Measurements from ENCODE around the gene TBC1D17. TPM values are rescaled to one million over a fixed set of nuclear protein-coding genes. Genes with fewer than 3 reads are reported as not detected.

The TBC1D17 gene
- total RNA-seq, 6 experiments from 2014 or later: 12.6 to 38.1 (median 27.8) TPM

DNA sequence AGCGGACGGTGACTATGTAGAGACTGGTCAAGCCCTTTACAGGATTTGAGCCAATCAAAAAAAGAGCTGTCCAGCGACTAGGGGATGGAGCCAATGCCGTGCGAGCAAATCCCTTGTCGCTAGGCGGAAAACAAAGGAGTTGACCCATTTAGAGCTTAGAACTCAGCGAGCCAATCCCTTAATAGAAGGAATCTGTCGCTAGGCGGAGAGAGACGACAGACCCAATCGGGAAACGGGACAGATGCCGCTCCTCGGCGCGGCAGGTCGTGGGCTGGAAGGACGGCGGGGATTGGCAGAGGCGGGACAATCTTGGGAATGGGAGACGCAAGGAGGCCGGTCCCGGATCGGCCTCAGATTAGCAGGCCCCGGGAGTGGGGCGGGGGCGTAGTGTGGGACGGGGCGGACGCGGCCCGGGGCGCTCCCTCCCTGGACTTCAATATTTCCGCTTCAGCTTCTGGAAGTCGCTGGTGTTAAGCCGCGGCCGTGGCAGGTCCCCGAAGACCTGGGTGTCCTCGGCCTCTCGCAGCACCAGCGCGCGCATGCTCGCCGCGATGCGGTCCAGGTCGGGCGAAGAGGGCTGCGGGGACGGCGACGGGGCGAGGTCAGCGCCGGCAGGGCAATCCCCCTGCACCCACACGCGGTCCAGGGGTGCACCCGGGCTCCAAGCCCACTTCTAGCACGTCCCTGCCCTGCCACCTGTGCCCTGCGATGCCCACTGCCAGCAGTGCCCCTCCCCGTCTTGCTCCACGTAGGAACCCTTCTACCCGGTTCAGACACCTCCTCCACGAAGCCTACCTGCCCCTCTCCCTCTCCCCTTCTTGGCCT lies 7.8 kb upstream of the TBC1D17 start:
- Histone ChIP-seq H3K27me3 (no peaks in the 10 kb centered on the region), H3K27ac (peak overlapping the region; percentile 64 to 87 (median 69)), H3K9me3 (no peaks in the 10 kb centered on the region), H3K36me3 (peaks cover 0 to 3% (median 0%) of the 10 kb centered on the region in 4 donors), H3K4me3 (peak overlapping the region; percentile 48 to 72 (median 65)), H3K4me1 (peaks cover 4 to 36% (median 17%) of the 10 kb centered on the region in 4 donors)
- peak; percentile 72 for TF ChIP-seq POLR2A (IDR thresholded peaks at IDR 0.05)
- TF ChIP-seq, protein P1, sequence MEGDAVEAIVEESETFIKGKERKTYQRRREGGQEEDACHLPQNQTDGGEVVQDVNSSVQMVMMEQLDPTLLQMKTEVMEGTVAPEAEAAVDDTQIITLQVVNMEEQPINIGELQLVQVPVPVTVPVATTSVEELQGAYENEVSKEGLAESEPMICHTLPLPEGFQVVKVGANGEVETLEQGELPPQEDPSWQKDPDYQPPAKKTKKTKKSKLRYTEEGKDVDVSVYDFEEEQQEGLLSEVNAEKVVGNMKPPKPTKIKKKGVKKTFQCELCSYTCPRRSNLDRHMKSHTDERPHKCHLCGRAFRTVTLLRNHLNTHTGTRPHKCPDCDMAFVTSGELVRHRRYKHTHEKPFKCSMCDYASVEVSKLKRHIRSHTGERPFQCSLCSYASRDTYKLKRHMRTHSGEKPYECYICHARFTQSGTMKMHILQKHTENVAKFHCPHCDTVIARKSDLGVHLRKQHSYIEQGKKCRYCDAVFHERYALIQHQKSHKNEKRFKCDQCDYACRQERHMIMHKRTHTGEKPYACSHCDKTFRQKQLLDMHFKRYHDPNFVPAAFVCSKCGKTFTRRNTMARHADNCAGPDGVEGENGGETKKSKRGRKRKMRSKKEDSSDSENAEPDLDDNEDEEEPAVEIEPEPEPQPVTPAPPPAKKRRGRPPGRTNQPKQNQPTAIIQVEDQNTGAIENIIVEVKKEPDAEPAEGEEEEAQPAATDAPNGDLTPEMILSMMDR (IDR thresholded peaks at IDR 0.05): peak in 2 of 4 donors; percentile 22 to 24
- peak; percentile 61 to 81 (median 79) for ATAC-seq
- WGBS (ENCODE audit: insufficient coverage, low coverage, low lambda C conversion rate, missing lambda C conversion rate): 0% methylated on average over 30 of the region's 67 CpGs
- intact Hi-C loops (cut with DNase I): no loop called here
- peak; percentile 95 to 97 (median 96) for DNase-seq

DNA sequence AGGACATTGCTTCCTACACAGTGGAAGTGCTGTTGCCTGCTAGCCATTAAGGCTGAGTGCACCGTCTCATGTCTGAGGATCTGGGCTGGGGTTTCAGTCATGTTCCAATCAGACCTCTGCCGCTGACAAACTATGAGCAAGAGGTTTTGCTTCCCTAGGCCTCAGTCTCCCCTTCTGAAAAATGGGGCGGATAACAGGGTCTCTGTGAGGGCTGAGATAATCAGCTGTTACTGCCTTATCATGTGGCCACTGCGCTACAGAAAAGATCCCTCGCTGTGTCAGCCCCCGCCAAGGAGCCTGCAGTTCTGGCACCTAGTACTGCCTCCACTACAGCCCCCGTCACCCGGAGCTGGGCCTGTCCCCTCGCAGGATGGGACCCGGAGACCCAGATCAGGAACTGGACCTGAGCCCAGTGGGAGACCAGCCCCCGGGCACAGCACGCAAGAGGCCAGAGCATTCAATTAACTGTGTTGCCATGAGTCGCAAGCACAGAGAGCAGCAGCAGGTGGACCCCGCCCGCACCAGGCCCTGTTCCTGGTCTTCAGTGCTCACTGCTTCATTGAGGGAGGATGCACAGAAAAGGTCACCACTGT lies 7.1 kb upstream of the TBC1D17 start:
- ATAC-seq: no peak
- TF ChIP-seq, protein P1 (IDR thresholded peaks at IDR 0.05): no peak
- no peak for TF ChIP-seq POLR2A (IDR thresholded peaks at IDR 0.05)
- 65% methylated on average over 2 of the region's 15 CpGs for WGBS (ENCODE audit: insufficient coverage, low coverage, low lambda C conversion rate, missing lambda C conversion rate)
- H3K4me1 ChIP-seq: peaks cover 4 to 34% (median 20%) of the 10 kb centered on the region in 4 donors
- no peaks in the 10 kb centered on the region for H3K9me3 ChIP-seq
- DNase-seq: peak in 2 of 3 donors; percentile 57 to 62
- H3K27ac ChIP-seq: peak overlapping the region; percentile 64 to 87 (median 67)
- peak overlapping the region; percentile 48 to 72 (median 65) for H3K4me3 ChIP-seq
- no peaks in the 10 kb centered on the region for H3K27me3 ChIP-seq
- intact Hi-C loops (cut with DNase I): no loop called here
- H3K36me3 ChIP-seq: no peaks in the 10 kb centered on the region

DNA sequence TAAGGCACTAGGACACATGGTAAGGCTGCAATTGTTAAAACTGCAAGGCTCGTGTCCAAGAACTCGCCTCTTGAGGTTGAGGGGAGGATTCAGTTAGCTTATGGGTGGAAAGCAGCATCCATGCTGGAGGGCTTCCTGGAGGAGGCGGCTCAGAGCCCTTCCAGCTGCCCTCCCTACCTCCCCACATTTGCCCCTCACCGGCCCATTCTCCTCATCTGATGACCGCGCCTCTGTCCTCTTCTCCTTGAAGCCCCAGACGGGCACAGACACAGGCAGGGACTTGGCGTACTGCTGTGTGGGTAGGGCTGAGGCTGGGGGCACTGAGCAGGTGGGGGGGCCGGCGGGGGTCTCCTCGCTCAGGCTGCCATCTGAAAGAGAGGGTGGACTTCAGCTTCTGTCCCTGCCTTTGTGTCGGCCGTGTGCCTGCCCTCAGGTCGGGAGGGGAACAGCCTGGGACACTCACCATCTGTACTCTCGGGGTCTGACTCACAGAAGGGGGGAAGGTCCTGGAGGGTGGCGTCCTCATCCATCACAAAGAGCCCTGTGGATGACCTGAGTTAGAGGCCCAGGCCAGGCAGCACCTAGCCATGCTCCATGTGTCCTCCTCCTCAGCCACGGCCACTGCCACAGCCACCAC lies 6.0 kb upstream of the TBC1D17 start:
- intact Hi-C loops (cut with DNase I): no loop called here
- Histone ChIP-seq H3K27ac (no peak overlapping the region), H3K36me3 (no peaks in the 10 kb centered on the region), H3K27me3 (no peaks in the 10 kb centered on the region), H3K4me1 (peaks cover under 1 to 28% (median 15%) of the 10 kb centered on the region in 4 donors), H3K9me3 (no peaks in the 10 kb centered on the region), H3K4me3 (no peak overlapping the region)
- no peak for ATAC-seq
- TF ChIP-seq, protein P1 (IDR thresholded peaks at IDR 0.05): no peak
- no peak for TF ChIP-seq POLR2A (IDR thresholded peaks at IDR 0.05)
- no CpG with 5 or more reads among the region's 17 CpGs for WGBS (ENCODE audit: insufficient coverage, low coverage, low lambda C conversion rate, missing lambda C conversion rate)
- peak in 2 of 3 donors; percentile 26 to 51 for DNase-seq

DNA sequence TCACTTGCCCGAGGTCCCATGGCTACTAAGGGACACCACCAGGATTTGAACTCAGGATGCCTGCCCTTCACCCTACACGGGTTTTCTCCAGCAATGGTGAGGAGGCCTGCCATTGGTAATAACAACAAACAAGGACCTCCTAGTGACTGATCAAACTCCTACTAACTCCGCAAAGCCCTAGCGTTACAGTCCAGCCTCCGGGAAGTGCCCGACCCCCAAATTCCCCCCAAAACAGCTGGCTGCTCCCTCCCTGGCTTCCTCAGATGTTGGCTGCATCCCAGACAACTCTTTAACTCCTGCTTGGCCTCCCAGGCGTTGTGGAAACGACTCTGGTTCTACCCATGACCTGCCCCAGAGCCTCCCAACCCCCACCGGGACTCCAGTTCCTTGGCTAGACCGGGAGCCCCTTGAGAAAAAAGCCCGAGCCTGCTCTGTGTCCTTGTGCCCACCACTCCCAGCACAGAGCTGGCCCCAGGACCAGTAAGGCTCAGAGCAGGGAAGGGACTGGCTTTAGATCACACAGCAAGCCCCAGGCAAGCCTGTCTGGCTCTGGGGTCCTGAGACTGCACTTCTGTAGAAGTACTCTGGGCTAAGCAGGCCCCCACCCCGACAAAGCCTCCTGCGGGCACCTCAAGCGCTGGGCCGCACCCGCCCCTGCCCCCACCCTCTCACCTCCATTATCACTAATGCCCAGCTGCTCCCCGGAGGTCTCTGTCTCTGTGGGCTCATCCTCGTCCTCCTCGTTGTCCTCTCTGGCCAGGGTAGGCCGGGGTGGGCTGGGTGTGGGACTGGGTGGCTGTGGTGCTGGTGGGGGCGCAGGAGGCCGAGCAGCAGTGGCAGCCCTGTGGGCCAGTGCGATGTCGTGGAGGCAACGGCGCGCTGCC lies 5.0 kb upstream of the TBC1D17 start:
- H3K27me3 ChIP-seq: no peaks in the 10 kb centered on the region
- H3K27ac ChIP-seq: no peak overlapping the region
- TF ChIP-seq, protein P1 (IDR thresholded peaks at IDR 0.05): no peak
- TF ChIP-seq POLR2A (IDR thresholded peaks at IDR 0.05): no peak
- DNase-seq (no peak), ATAC-seq (no peak)
- intact Hi-C loops (cut with DNase I): no loop called here
- 90% methylated on average over 9 of the region's 27 CpGs for WGBS (ENCODE audit: insufficient coverage, low coverage, low lambda C conversion rate, missing lambda C conversion rate)
- H3K9me3 ChIP-seq: no peaks in the 10 kb centered on the region
- no peak overlapping the region for H3K4me3 ChIP-seq
- H3K36me3 ChIP-seq: no peaks in the 10 kb centered on the region
- peaks cover 0 to 24% (median 14%) of the 10 kb centered on the region in 4 donors for H3K4me1 ChIP-seq
